T-helper 2 cell treated with Interferon-gamma antibody and Interleukin-4, amounts not matched to agents 5 μg/mL and 100 μg/mL, for 36 hours (primary cell): Measurements from ENCODE around the gene STX1B.
A peak's percentile ranks its signal among the peaks of the same experiment; 100 is the strongest.

Source experiments
- DNase-seq: peaks from one replicate; pipeline ENCODE4 v3.0.0; 2021; ENCODE audit warnings: low spot score
- H3K27ac Mint-ChIP-seq: one replicate; pipeline ENCODE4 v1.8.0; 2021; ENCODE audit warnings: mild to moderate bottlenecking, mixed read lengths
- H3K27me3 Mint-ChIP-seq: one replicate; pipeline ENCODE4 v1.8.0; 2021; ENCODE audit warnings: low read depth, mixed read lengths
- H3K36me3 Mint-ChIP-seq: one replicate; pipeline ENCODE4 v1.8.0; 2021; ENCODE audit warnings: low read depth, mixed read lengths
- H3K4me1 Mint-ChIP-seq: one replicate; pipeline ENCODE4 v1.8.0; 2021; ENCODE audit warnings: low read depth, mixed read lengths
- H3K4me3 Mint-ChIP-seq: one replicate; pipeline ENCODE4 v1.8.0; 2022; ENCODE audit warnings: mild to moderate bottlenecking, moderate library complexity, mixed read lengths
- H3K9me3 Mint-ChIP-seq: one replicate; pipeline ENCODE4 v1.8.0; 2021; ENCODE audit warnings: mixed read lengths

STX1B gene

DNA sequence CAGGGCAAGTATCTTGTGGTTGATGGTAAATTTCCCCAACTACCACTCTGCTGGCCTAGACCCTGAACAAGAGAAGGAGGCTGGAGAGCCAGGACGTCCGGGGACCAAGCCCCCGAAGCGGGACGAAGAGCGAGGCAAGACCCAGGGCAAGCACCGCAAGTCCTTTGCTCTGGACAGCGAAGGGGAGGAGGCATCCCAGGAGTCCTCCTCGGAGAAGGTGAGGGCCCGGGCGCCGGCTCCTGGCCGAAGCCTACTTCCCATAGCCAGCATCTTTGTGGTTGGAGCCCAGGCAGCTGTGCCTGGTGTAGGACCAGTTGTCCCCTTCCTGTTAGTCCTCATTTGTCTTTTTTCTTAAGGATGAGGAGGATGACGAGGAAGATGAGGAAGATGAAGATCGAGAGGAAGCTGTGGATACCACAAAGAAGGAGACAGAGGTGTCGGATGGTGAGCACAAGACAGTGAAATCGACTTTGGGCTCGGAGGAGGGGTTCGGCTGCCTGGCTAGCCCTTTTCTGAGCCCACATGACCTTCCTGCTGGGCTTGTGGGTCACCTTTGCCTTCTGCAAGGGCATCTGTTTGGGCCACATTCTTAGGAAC is 41.1 kb downstream of the STX1B start:
- Mint-ChIP-seq H3K9me3 (no peaks in the 10 kb centered on the region), H3K4me3 (no peak overlapping the region), H3K27ac (no peak overlapping the region), H3K27me3 (no peaks in the 10 kb centered on the region), H3K4me1 (peaks cover 5% of the 10 kb centered on the region), H3K36me3 (peaks cover 72% of the 10 kb centered on the region)
- DNase-seq = no peak

DNA sequence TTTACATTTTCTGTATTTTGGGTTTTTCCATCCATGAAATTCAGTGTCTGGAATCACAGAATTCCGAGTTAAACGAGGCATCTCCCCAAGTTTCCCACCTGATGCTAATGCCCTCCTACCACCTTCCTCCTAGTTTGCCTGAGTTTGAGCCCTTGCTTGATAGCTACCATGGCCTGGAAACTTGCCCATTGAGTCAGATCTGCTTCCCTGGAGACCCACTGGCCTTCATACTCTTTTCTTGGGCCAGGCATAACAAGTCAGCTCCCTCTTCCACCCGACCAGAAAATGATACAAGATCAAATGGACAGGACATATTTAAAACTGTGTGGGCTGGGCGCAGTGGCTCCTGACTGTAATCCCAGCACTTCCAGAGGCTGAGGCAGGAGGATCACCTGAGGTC is 42.6 kb downstream of the STX1B start:
- no peaks in the 10 kb centered on the region for H3K4me1 Mint-ChIP-seq
- peaks cover 68% of the 10 kb centered on the region for H3K36me3 Mint-ChIP-seq
- H3K27ac Mint-ChIP-seq = no peak overlapping the region
- no peak overlapping the region for H3K4me3 Mint-ChIP-seq
- DNase-seq = no peak
- no peaks in the 10 kb centered on the region for H3K27me3 Mint-ChIP-seq
- H3K9me3 Mint-ChIP-seq = no peaks in the 10 kb centered on the region

DNA sequence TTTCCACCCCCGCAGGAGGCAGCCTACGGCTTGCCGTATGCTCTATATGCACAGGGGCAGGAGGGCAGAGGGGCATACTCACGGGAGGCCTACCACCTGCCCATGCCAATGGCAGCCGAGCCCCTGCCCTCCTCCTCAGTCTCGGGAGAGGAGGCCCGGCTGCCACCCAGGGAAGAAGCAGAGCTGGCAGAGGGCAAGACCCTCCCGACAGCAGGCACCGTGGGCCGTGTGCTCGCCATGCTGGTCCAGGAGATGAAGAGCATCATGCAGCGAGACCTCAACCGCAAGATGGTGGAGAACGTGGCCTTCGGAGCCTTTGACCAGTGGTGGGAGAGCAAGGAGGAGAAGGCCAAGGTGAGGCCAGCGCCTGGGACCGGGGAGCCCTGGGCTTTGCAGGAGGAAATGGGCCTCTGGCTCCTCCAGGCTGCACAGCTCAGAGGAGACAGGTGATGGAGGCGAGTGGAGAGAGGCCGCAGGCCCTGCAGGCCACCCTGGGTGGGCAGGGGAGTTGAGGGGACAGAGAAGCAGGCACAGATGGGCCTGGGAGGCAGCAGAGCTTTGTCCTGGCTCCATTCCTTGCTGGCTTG is 44.3 kb downstream of the STX1B start:
- no peak for DNase-seq
- Mint-ChIP-seq H3K27ac (no peak overlapping the region), H3K4me3 (no peak overlapping the region), H3K4me1 (peaks cover 3% of the 10 kb centered on the region), H3K9me3 (no peaks in the 10 kb centered on the region), H3K27me3 (no peaks in the 10 kb centered on the region), H3K36me3 (peaks cover 65% of the 10 kb centered on the region)

DNA sequence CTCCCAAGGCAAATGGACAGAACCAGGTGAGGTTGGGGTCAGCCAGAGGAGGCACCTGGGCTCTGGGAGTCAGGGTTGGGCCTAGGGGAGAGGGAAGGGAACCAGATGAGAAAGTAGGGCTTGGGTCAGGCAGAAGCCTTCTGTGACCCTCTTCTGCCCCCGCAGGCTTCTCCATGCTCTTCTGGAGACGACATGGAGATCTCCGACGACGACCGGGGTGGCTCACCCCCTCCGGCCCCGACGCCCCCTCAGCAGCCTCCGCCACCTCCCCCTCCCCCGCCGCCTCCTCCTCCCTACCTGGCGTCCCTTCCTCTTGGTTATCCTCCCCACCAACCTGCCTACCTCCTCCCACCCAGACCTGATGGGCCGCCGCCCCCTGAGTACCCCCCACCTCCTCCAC is 45.0 kb downstream of the STX1B start:
- DNase-seq = no peak
- no peaks in the 10 kb centered on the region for H3K9me3 Mint-ChIP-seq
- no peaks in the 10 kb centered on the region for H3K27me3 Mint-ChIP-seq
- no peak overlapping the region for H3K27ac Mint-ChIP-seq
- peaks cover 3% of the 10 kb centered on the region for H3K4me1 Mint-ChIP-seq
- no peak overlapping the region for H3K4me3 Mint-ChIP-seq
- peaks cover 62% of the 10 kb centered on the region for H3K36me3 Mint-ChIP-seq

DNA sequence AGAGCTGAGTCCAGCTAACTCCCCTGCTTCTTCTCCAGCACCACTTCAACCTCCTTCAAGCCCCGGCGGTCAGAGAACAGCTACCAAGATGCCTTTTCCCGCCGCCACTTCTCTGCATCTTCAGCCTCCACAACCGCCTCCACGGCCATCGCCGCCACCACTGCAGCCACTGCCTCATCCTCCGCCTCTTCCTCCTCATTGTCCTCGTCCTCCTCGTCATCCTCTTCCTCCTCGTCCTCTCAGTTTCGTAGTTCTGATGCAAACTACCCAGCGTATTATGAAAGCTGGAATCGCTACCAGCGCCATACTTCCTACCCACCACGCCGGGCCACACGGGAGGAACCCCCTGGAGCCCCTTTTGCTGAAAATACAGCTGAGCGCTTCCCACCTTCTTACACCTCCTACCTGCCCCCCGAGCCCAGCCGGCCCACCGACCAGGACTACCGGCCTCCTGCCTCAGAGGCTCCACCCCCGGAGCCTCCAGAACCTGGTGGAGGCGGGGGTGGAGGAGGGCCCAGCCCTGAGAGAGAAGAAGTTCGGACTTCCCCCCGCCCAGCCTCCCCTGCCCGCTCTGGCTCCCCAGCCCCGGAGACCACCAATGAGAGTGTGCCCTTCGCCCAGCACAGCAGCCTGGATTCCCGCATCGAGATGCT is 45.7 kb downstream of the STX1B start:
- Mint-ChIP-seq H3K4me1 (peaks cover 7% of the 10 kb centered on the region), H3K9me3 (no peaks in the 10 kb centered on the region), H3K4me3 (no peak overlapping the region), H3K27ac (no peak overlapping the region), H3K27me3 (no peaks in the 10 kb centered on the region), H3K36me3 (peaks cover 67% of the 10 kb centered on the region)
- DNase-seq = no peak

DNA sequence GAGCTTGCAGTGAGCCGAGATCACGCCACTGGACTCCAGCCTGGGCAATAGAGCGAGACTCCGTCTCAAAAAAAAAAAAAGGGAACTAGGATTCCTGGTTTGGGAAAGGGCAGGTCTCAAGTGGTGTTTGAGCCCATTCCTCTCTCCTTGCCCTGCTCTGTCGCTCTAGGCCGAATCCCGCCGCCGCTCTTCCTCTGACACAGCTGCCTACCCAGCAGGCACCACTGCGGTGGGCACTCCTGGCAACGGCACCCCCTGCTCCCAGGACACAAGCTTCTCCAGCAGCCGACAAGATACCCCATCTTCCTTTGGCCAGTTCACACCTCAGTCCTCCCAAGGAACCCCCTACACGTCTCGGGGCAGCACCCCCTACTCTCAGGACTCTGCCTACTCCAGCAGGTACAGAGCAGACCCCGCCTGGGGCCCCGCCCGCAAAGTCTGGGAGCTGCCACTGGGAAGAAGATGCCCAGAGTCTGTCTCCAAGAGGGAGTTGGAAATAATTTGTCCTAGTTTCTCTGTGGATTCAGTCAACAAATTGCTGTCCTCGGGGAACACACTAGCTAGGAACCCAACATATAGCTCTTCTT is 46.4 kb downstream of the STX1B start:
- H3K9me3 Mint-ChIP-seq = no peaks in the 10 kb centered on the region
- no peaks in the 10 kb centered on the region for H3K27me3 Mint-ChIP-seq
- H3K4me3 Mint-ChIP-seq = no peak overlapping the region
- no peak for DNase-seq
- peaks cover 14% of the 10 kb centered on the region for H3K4me1 Mint-ChIP-seq
- H3K27ac Mint-ChIP-seq = no peak overlapping the region
- peaks cover 68% of the 10 kb centered on the region for H3K36me3 Mint-ChIP-seq

DNA sequence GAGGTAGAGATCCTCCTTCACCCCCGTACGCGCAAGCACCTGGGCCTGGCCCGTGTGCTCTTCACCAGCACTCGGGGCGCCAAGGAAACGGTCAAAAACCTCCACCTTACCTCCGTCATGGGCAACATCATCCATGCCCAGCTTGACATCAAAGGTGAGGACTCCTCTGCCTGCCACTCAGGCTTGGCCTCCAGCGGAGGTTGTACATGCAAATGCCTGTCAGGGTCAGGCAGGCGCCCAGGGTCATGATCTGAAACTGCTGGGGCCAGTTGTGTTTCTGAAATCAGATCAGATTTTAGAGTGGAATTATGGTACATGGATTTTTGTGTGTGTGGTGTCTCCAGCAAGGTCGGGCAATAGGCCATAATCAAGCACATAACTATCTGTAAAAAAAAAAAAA is 49.1 kb downstream of the STX1B start:
- Mint-ChIP-seq H3K4me1 (peaks cover 18% of the 10 kb centered on the region), H3K4me3 (no peak overlapping the region), H3K36me3 (peaks cover 61% of the 10 kb centered on the region), H3K27ac (no peak overlapping the region), H3K9me3 (no peaks in the 10 kb centered on the region), H3K27me3 (no peaks in the 10 kb centered on the region)
- no peak for DNase-seq

DNA sequence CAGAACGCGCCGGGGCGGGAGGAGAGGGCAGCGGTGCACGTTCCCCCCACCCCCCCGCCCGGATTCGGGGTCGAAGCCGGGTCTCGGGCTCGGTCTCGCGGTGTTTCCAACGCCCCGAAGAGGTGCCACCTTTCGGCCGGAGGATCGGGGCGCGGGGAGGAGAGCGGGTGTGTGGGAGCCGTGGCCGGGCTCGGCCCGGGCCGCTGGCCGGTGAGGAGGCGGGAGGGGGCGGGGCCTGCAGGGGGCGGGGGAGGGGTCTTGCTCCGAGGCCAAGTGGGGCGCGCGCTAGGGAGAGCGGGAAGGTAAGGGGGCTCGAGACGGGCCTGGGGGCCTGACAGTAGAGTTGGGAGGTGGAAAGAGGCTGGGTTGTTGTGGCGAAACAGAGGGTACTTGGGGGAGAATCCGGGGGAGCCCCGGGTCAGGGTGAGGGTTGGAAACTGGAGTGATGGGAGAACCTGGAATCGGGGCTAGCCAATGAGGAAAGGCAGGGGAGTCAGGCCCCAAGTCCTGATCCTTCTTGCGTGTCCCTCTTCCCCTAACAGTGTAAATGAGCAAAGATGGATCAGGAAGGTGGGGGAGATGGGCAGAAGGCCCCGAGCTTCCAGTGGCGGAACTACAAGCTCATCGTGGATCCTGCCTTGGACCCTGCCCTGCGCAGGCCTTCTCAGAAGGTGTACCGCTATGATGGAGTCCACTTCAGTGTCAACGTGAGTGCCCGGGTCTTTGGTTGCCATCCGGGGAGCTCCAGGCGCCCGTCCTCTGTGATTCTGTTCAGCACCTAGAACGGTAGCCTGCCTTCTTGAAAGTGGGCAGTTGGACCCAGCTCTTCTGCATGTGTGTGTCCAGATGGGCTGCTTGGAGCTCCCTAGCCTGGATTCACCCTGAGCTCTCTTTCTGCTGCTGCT is 52.0 kb downstream of the STX1B start:
- H3K27ac Mint-ChIP-seq = peak overlapping the region; percentile 91
- DNase-seq = no peak
- peaks cover 50% of the 10 kb centered on the region for H3K36me3 Mint-ChIP-seq
- H3K27me3 Mint-ChIP-seq = no peaks in the 10 kb centered on the region
- H3K4me3 Mint-ChIP-seq = peak overlapping the region; percentile 94
- no peaks in the 10 kb centered on the region for H3K9me3 Mint-ChIP-seq
- H3K4me1 Mint-ChIP-seq = peaks cover 29% of the 10 kb centered on the region

DNA sequence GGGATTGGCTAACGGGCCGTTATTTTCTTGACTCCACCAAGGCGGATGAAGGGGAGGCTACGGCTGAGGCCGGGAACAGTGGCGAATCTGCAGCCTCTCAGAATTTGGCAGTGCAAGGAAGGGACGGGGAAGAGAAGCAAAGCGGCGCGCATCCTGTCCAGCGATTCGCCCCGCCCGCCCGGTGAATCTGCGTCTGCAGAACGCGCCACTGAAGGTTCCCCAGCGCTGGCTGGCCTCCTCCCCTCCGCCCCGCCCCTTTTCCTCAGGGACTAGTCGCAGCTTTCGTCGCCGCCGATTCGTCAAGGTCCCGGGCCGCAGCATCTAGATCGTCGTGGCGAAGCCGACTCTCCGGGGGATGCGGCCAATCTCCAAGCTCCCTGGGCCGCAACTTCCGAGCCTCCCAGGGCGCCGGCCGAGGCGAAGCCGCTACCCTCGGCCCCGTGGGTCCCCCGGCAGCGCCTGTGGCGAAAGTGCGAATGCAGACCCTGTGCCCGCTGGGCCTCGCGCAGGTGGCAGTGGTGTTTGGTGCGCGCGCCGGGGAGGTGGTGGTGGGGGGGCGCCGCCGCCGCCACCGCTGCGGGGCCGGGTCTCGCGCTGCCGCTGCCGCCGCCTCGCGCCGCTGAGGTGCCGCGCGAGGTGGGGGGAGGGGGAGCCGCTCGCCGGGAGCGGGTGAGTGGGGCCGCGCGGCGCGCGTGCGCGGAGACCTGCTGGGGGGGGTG is 52.8 kb downstream of the STX1B start, which contains the start of gene SETD1A:
SETD1A (plus strand) TSS at position 299 of the 719 bp plus-strand sequence. CDS start 978 bp downstream, outside the sequence.
- DNase-seq = peak; percentile 95
- peak within 1 kb of the TSS; percentile 97 for H3K27ac Mint-ChIP-seq
- H3K9me3 Mint-ChIP-seq = no peaks in the 10 kb centered on the region
- no peaks in the 10 kb centered on the region for H3K27me3 Mint-ChIP-seq
- H3K4me3 Mint-ChIP-seq = peak within 1 kb of the TSS; percentile 96
- peaks cover 29% of the 10 kb centered on the region for H3K4me1 Mint-ChIP-seq
- H3K36me3 Mint-ChIP-seq = peaks cover 44% of the 10 kb centered on the region

DNA sequence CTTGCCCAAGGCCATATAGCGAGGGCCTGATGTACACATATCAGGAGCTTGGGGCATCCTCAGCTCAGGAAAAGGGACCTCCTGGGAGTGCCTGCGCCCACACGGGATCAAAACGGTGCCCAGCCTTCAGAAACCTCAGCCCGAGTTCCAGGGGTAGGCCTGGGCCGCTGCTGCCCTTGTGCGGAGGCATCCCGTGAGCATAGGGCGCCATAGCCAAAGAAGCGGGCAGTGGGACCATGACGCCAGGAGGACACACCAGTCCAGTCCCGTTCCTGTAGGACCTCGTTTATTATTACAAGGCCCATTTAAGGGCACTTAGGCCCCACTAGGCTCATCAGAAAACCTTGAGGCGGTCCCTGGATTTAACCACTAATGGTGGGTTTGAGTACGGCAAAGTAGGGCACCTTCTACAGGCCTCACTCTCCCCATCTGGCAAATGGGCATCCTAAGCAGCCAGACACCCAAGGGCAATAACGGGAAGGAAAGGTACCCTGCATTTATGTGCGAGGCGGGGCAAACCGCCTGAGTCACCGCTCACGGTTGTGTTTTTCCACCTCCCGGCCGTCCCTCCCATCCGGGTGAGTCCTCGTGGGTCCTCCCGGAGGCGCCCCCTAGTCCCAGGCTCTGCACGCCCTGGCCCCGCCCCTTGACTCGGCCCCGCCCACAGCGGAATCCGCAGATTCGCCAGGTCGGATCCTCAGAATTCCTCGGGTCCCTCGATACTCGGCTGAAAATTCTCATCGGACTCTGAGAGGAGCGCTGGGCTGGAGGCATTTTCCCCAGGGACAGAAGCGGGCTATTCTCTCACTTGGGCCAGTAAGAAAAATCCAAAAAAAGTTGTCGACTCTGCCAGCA is 53.6 kb downstream of the STX1B start:
- H3K36me3 Mint-ChIP-seq = peaks cover 39% of the 10 kb centered on the region
- H3K27ac Mint-ChIP-seq = peak overlapping the region; percentile 97
- peaks cover 26% of the 10 kb centered on the region for H3K4me1 Mint-ChIP-seq
- H3K4me3 Mint-ChIP-seq = peak overlapping the region; percentile 96
- no peaks in the 10 kb centered on the region for H3K27me3 Mint-ChIP-seq
- H3K9me3 Mint-ChIP-seq = no peaks in the 10 kb centered on the region
- DNase-seq = peak; percentile 87

DNA sequence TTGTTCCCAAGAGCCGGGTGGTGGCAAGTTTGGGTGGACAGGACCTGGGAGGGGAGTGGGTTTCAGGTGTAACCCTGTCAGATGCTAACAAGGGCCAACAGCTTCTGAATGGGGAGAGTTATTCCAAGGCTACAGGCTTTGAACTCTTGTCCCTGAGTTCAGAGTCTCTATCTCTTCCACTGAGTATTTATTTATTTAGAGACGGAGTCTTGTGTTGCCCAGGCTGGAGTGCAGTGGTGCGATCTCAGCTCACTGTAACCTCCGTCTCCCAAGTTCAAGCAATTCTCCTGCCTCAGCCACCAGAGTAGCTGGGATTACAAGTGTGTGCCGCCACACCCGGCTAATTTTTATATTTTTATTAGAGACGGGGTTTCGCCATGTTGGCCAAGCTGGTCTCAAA is 55.4 kb downstream of the STX1B start:
- Mint-ChIP-seq H3K4me3 (no peak overlapping the region), H3K27ac (no peak overlapping the region), H3K9me3 (no peaks in the 10 kb centered on the region), H3K27me3 (no peaks in the 10 kb centered on the region), H3K4me1 (peaks cover 32% of the 10 kb centered on the region), H3K36me3 (peaks cover 27% of the 10 kb centered on the region)
- DNase-seq = no peak

DNA sequence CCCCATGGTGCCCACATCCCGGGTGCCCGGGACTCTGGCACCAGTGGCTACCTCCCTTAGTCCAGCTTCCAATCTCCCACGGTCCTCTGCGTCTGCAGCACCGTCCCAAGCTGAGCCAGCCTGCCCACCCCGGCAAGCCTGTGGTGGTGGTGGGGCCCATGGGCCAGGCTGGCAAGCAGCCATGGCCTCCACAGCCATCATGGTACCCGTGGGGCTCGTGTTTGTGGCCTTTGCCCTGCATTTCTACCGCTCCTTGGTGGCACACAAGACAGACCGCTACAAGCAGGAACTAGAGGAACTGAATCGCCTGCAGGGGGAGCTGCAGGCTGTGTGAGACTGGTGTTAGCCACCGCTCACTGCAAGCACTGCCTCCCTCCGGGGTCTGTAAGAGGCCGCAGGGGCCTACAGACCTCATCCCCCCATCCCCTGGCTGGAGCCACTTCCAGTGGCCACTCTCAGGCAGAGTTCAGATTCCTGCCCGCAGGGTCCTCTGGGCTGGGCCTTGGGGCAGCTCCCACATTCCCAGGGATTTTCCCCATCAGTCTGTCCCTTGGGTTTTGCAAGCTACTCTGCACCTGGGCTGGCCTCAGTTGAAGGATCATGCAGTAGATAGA is 56.8 kb downstream of the STX1B start:
- peaks cover 24% of the 10 kb centered on the region for H3K4me1 Mint-ChIP-seq
- H3K27me3 Mint-ChIP-seq = no peaks in the 10 kb centered on the region
- H3K36me3 Mint-ChIP-seq = peaks cover 20% of the 10 kb centered on the region
- H3K9me3 Mint-ChIP-seq = no peaks in the 10 kb centered on the region
- DNase-seq = peak; percentile 53
- H3K4me3 Mint-ChIP-seq = no peak overlapping the region
- peak overlapping the region; percentile 20 for H3K27ac Mint-ChIP-seq
